Endodermal cell (in vitro differentiated cells): ENCODE data around the gene NUB1. TPM values are rescaled to one million over a fixed set of nuclear protein-coding genes. Genes with fewer than 3 reads are reported as not detected.

ENCODE experiments used
- DNase-seq: peaks from one replicate; pipeline ENCODE4 v3.0.0-alpha.2; 2017
- H3K27ac ChIP-seq: 2 replicates; pipeline ENCODE4 v1.5.1; 2013; ENCODE audit warnings: mild to moderate bottlenecking, low read depth, low read length, moderate library complexity
- H3K27me3 ChIP-seq: 2 replicates; pipeline ENCODE4 v1.6.1; 2013; ENCODE audit warnings: mild to moderate bottlenecking, low read length, moderate library complexity; ENCODE audit not compliant: insufficient read depth, control insufficient read depth, poor library complexity, severe bottlenecking
- H3K36me3 ChIP-seq: 2 replicates; pipeline ENCODE4 v1.7.0; 2013; ENCODE audit warnings: mild to moderate bottlenecking, low read length, moderate library complexity; ENCODE audit not compliant: control insufficient read depth, insufficient read depth
- H3K4me1 ChIP-seq: one replicate; pipeline ENCODE4 v1.7.0; 2013; ENCODE audit warnings: low read length; ENCODE audit not compliant: control insufficient read depth, insufficient read depth
- H3K4me3 ChIP-seq: 2 replicates; pipeline ENCODE4 v1.5.1; 2013; ENCODE audit warnings: mild to moderate bottlenecking, low read length, moderate library complexity
- H3K9ac ChIP-seq: 2 replicates; pipeline ENCODE4 v1.6.1; 2013; ENCODE audit warnings: mild to moderate bottlenecking, low read length, moderate library complexity; ENCODE audit not compliant: poor library complexity, severe bottlenecking; ENCODE audit errors: extremely low read depth
- H3K9me3 ChIP-seq: 2 replicates; pipeline ENCODE4 v1.6.1; 2013; ENCODE audit warnings: mild to moderate bottlenecking, low read length, moderate library complexity; ENCODE audit not compliant: control insufficient read depth
- H3K27ac Mint-ChIP-seq: 2 replicates; pipeline ENCODE4 v1.8.0; 2020; ENCODE audit warnings: mixed read lengths
- H3K27me3 Mint-ChIP-seq: 2 replicates; pipeline ENCODE4 v1.8.0; 2021; ENCODE audit warnings: mild to moderate bottlenecking, mixed read lengths; ENCODE audit not compliant: insufficient read depth
- H3K36me3 Mint-ChIP-seq: 2 replicates; pipeline ENCODE4 v1.8.0; 2020; ENCODE audit warnings: low read depth, mixed read lengths
- H3K4me1 Mint-ChIP-seq: 2 replicates; pipeline ENCODE4 v1.8.0; 2020; ENCODE audit warnings: mixed read lengths
- H3K4me3 Mint-ChIP-seq: 2 replicates; pipeline ENCODE4 v1.8.0; 2020; ENCODE audit warnings: mild to moderate bottlenecking, moderate library complexity, mixed read lengths
- H3K9me3 Mint-ChIP-seq: 2 replicates; pipeline ENCODE4 v1.8.0; 2020; ENCODE audit warnings: mild to moderate bottlenecking, mixed read lengths
- CTCF ChIP-seq: fragments of 200-600 bp; sonication (generic); conservative IDR thresholded peaks from 2 replicates; pipeline ENCODE4 v1.5.0; 2021; ENCODE audit warnings: antibody characterized with exemption, mild to moderate bottlenecking
- WGBS, 2 experiments: methylation state at CpG; one replicate each; pipeline versions ENCODE4 v1.1.5 to v1.1.7; 2013; ENCODE audit warnings: missing lambda C conversion rate in 2 of 2, mixed read lengths in 1 of 2; ENCODE audit not compliant: insufficient coverage in 1 of 2, insufficient read length in 1 of 2; 5-methylcytosine and 5-hydroxymethylcytosine counted together
- total RNA-seq, 2 donors: library from RNA; stranded (reverse); fragmentation: NEBNext Ultra II Directional in 1 of 2; extraction: Animal tissue kit (Norgen Biotek cat#: 25700) in 1 of 2; gene quantifications; 2 replicates in 1 of 2; 3 replicates in 1 of 2; pipeline ENCODE4 v1.2.1, GENCODE V29; 2021

The NUB1 gene
- total RNA-seq, 2 donors from 2014 or later, result 50.2 to 64.7 TPM

- Histone ChIP-seq H3K4me3 (no peak overlapping the region), H3K36me3 (peaks cover 16% of the 10 kb centered on the region), H3K27me3 (no peaks in the 10 kb centered on the region), H3K4me1 (peaks cover 3% of the 10 kb centered on the region), H3K9ac (no peak overlapping the region), H3K27ac (no peak overlapping the region), H3K9me3 (no peaks in the 10 kb centered on the region)
- WGBS, 2 experiments, result 92 to 93% methylated on average over 7 to 9 of the region's 9 CpGs
- no peak overlapping the region for H3K27ac Mint-ChIP-seq
- peaks cover 13% of the 10 kb centered on the region for H3K4me1 Mint-ChIP-seq
- H3K36me3 Mint-ChIP-seq, result peaks cover 49% of the 10 kb centered on the region
- H3K9me3 Mint-ChIP-seq, result no peaks in the 10 kb centered on the region
- H3K27me3 Mint-ChIP-seq, result no peaks in the 10 kb centered on the region
- no peak overlapping the region for H3K4me3 Mint-ChIP-seq
- peak; percentile 22 for DNase-seq
- TF ChIP-seq CTCF, result no peak
Observed at GRCh38 chr7:151403764-151404163, 62.2 kb downstream of the NUB1 start.

- Histone ChIP-seq H3K36me3 (peaks cover 12% of the 10 kb centered on the region), H3K4me3 (no peak overlapping the region), H3K4me1 (peaks cover 3% of the 10 kb centered on the region), H3K9me3 (no peaks in the 10 kb centered on the region), H3K27me3 (no peaks in the 10 kb centered on the region), H3K27ac (no peak overlapping the region), H3K9ac (no peak overlapping the region)
- no peak for TF ChIP-seq CTCF
- H3K36me3 Mint-ChIP-seq, result peaks cover 44% of the 10 kb centered on the region
- peak; percentile 32 for DNase-seq
- H3K4me1 Mint-ChIP-seq, result peaks cover 13% of the 10 kb centered on the region
- H3K9me3 Mint-ChIP-seq, result no peaks in the 10 kb centered on the region
- no peaks in the 10 kb centered on the region for H3K27me3 Mint-ChIP-seq
- no peak overlapping the region for H3K4me3 Mint-ChIP-seq
- H3K27ac Mint-ChIP-seq, result peak overlapping the region; percentile 44
- WGBS, 2 experiments, result 92 to 100% methylated on average over 3 to 18 of the region's 18 CpGs
Observed at GRCh38 chr7:151404216-151405011, 62.8 kb downstream of the NUB1 start.

DNA sequence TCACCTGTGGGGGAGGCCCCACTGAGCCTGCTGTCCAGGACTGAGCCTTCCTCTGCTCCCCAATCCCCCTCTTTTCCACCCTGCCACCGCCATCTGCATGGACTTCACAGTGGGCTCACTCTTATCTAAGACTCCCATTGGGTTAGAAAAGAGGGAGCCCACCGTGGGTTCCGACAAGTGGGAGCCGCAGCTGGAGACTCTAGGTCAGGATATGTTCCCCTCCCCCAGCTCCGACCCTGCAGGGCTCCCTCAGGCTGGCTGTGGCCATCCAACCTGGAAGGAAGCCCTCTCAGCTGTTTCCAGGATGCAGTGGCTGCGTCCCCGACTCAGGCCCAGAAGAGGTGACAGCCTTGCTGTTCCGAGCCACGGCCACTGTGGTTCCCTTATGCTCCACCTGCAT lies 63.4 kb downstream of the NUB1 start:
- peaks cover 12% of the 10 kb centered on the region for H3K36me3 ChIP-seq
- Mint-ChIP-seq H3K9me3 (no peaks in the 10 kb centered on the region), H3K36me3 (peaks cover 37% of the 10 kb centered on the region), H3K27me3 (no peaks in the 10 kb centered on the region), H3K4me3 (no peak overlapping the region), H3K27ac (peak overlapping the region; percentile 44), H3K4me1 (peaks cover 13% of the 10 kb centered on the region)
- H3K27ac ChIP-seq, result no peak overlapping the region
- DNase-seq, result peak; percentile 48
- no peaks in the 10 kb centered on the region for H3K9me3 ChIP-seq
- no peaks in the 10 kb centered on the region for H3K27me3 ChIP-seq
- no peak overlapping the region for H3K9ac ChIP-seq
- 86 to 95% methylated on average over 5 to 9 of the region's 9 CpGs for WGBS, 2 experiments
- no peak overlapping the region for H3K4me3 ChIP-seq
- no peak for TF ChIP-seq CTCF
- H3K4me1 ChIP-seq, result peaks cover 3% of the 10 kb centered on the region
